ENCODE measurements around the gene SEMA3D.

DNA sequence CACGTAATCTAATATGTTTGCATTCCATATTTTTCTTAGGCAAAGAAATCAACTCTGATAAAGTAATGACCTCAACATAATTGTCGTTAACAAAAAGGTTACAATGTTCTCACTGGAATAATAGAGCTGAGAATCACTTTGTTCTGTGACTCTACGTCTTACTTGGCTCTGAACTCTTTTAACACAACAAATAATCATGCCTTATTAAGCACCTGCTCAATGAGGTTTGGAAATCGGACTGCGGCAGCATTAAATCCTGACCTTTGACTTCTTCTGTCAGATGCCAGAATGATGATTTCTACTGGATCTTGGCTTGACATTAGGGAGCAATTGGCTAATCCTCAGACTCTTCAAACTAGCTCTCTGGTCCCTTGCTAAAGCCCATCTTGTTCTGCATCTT, 233.6 kb downstream of the SEMA3D start:
- TF ChIP-seq POLR2AphosphoS5 (IDR thresholded peaks at IDR 0.05; ENCODE audit: low read depth, low read length) = no peak
- no peak for TF ChIP-seq PAX5 (IDR thresholded peaks at IDR 0.05; ENCODE audit: insufficient read depth, low read length, severe bottlenecking)
- TF ChIP-seq SPI1 (IDR thresholded peaks at IDR 0.05; ENCODE audit: low read depth, low read length) = no peak

Measured in GM12891 (cell line).